Chondrocyte (in vitro differentiated cells): ENCODE measurements around the gene TXNDC5. TPM values are rescaled to one million over a fixed set of nuclear protein-coding genes. Genes with fewer than 3 reads are reported as not detected.

Experiments used
- DNase-seq: peaks from one replicate; pipeline ENCODE4 v3.0.0; 2021; ENCODE audit warnings: mixed read lengths, low spot score
- H3K27ac Mint-ChIP-seq: one replicate; pipeline ENCODE4 v1.8.0; 2021; ENCODE audit warnings: mild to moderate bottlenecking, moderate library complexity, mixed read lengths; ENCODE audit not compliant: unreplicated experiment
- H3K27me3 Mint-ChIP-seq: 2 replicates; pipeline ENCODE4 v1.8.0; 2021; ENCODE audit warnings: low read depth, mixed read lengths
- H3K36me3 Mint-ChIP-seq: 2 replicates; pipeline ENCODE4 v1.8.0; 2021; ENCODE audit warnings: low read depth, mixed read lengths
- H3K4me1 Mint-ChIP-seq: 2 replicates; pipeline ENCODE4 v1.8.0; 2021; ENCODE audit warnings: low read depth, mild to moderate bottlenecking, mixed read lengths
- H3K4me3 Mint-ChIP-seq: one replicate; pipeline ENCODE4 v1.8.0; 2021; ENCODE audit warnings: mild to moderate bottlenecking, moderate library complexity, mixed read lengths; ENCODE audit not compliant: unreplicated experiment
- H3K9me3 Mint-ChIP-seq: 2 replicates; pipeline ENCODE4 v1.8.0; 2021; ENCODE audit warnings: low read depth, mixed read lengths
- CTCF ChIP-seq: fragments of 200-600 bp; sonication (generic); IDR thresholded peaks from 2 replicates; pipeline ENCODE4 v1.5.0; 2021; ENCODE audit warnings: antibody characterized with exemption, mild to moderate bottlenecking, moderate library complexity
- total RNA-seq: library from RNA; stranded (reverse); gene quantifications from 3 replicates; pipeline ENCODE4 v1.2.1, GENCODE V29; 2021

Gene TXNDC5
- total RNA-seq, 1 donor from 2014 or later: 231 TPM

GRCh38 chr6:7933794-7934193, 23.2 kb upstream of the TXNDC5 start:
- no peak for TF ChIP-seq CTCF
- Mint-ChIP-seq H3K36me3 (no peaks in the 10 kb centered on the region), H3K4me1 (no peaks in the 10 kb centered on the region), H3K9me3 (peaks cover 4% of the 10 kb centered on the region), H3K27ac (no peak overlapping the region), H3K27me3 (peaks cover 8% of the 10 kb centered on the region), H3K4me3 (no peak overlapping the region)
- no peak for DNase-seq

- no peak overlapping the region for H3K27ac Mint-ChIP-seq
- peaks cover 12% of the 10 kb centered on the region for H3K9me3 Mint-ChIP-seq
- DNase-seq: no peak
- no peak overlapping the region for H3K4me3 Mint-ChIP-seq
- no peaks in the 10 kb centered on the region for H3K4me1 Mint-ChIP-seq
- TF ChIP-seq CTCF: no peak
- H3K27me3 Mint-ChIP-seq: peaks cover 17% of the 10 kb centered on the region
- no peaks in the 10 kb centered on the region for H3K36me3 Mint-ChIP-seq
Observed at GRCh38 chr6:7932625-7933024, 22.0 kb upstream of the TXNDC5 start.

GRCh38 chr6:7924867-7925266, 14.3 kb upstream of the TXNDC5 start:
- Mint-ChIP-seq H3K27ac (no peak overlapping the region), H3K4me1 (no peaks in the 10 kb centered on the region), H3K4me3 (no peak overlapping the region), H3K27me3 (peaks cover 13% of the 10 kb centered on the region), H3K9me3 (peaks cover 27% of the 10 kb centered on the region), H3K36me3 (peaks cover 4% of the 10 kb centered on the region)
- TF ChIP-seq CTCF: no peak
- DNase-seq: no peak

GRCh38 chr6:7922596-7922995, 12.0 kb upstream of the TXNDC5 start:
- DNase-seq: no peak
- TF ChIP-seq CTCF: no peak
- Mint-ChIP-seq H3K27me3 (peaks cover 4% of the 10 kb centered on the region), H3K27ac (no peak overlapping the region), H3K4me1 (no peaks in the 10 kb centered on the region), H3K4me3 (no peak overlapping the region), H3K36me3 (peaks cover 4% of the 10 kb centered on the region), H3K9me3 (peaks cover 18% of the 10 kb centered on the region)

GRCh38 chr6:7921632-7922092, 11.1 kb upstream of the TXNDC5 start:
- no peak overlapping the region for H3K4me3 Mint-ChIP-seq
- H3K4me1 Mint-ChIP-seq: no peaks in the 10 kb centered on the region
- H3K27me3 Mint-ChIP-seq: peaks cover 3% of the 10 kb centered on the region
- peaks cover 12% of the 10 kb centered on the region for H3K9me3 Mint-ChIP-seq
- DNase-seq: no peak
- H3K27ac Mint-ChIP-seq: no peak overlapping the region
- no peak for TF ChIP-seq CTCF
- H3K36me3 Mint-ChIP-seq: peaks cover 4% of the 10 kb centered on the region
